OCI-LY3 (cell line): Measurements from ENCODE around the gene PLAC8.

Experiments
- H2AFZ ChIP-seq: fragments of 200-600, 300-600 bp; shearing (Covaris generic); 2 replicates; pipeline ENCODE4 v1.6.0; 2014; ENCODE audit warnings: antibody characterized with exemption, low read depth, low read length
- H3K27ac ChIP-seq: fragments of 200-600, 300-600 bp; sonication (generic); 2 replicates; pipeline ENCODE4 v1.5.1; 2014; ENCODE audit warnings: mild to moderate bottlenecking, low read length, moderate library complexity, mixed read lengths
- H3K27me3 ChIP-seq: fragments of 200-600, 300-600 bp; sonication (generic); 2 replicates; pipeline ENCODE4 v1.6.1; 2014; ENCODE audit warnings: low read depth, low read length, mixed read lengths
- H3K36me3 ChIP-seq: fragments of 200-600, 300-600 bp; sonication (generic); replicated peaks from 2 replicates; pipeline ENCODE3; 2014; ENCODE audit warnings: low read depth, low read length, mixed read lengths
- H3K4me1 ChIP-seq: fragments of 300-600, 200-600 bp; sonication (generic); 2 replicates; pipeline ENCODE4 v1.6.1; 2014; ENCODE audit warnings: low read length, mixed read lengths
- H3K4me2 ChIP-seq: fragments of 200-600, 300-600 bp; sonication (generic); 2 replicates; pipeline ENCODE4 v1.6.1; 2014; ENCODE audit warnings: low read length, mixed read lengths
- H3K4me3 ChIP-seq: fragments of 300-600, 200-600 bp; sonication (generic); 2 replicates; pipeline ENCODE4 v1.5.1; 2014; ENCODE audit warnings: antibody characterized with exemption, mild to moderate bottlenecking, low read length, moderate library complexity
- H3K79me2 ChIP-seq: fragments of 300-600, 200-600 bp; shearing (Covaris generic); 2 replicates; pipeline ENCODE4 v1.6.1; 2014; ENCODE audit warnings: mild to moderate bottlenecking, low read length, mixed read lengths
- H3K9ac ChIP-seq: fragments of 300-600, 200-600 bp; shearing (Covaris generic); 2 replicates; pipeline ENCODE4 v1.6.0; 2014; ENCODE audit warnings: mild to moderate bottlenecking, low read length, moderate library complexity
- H3K9me3 ChIP-seq: fragments of 200-600, 300-600 bp; shearing (Covaris generic); 2 replicates; pipeline ENCODE4 v1.6.1; 2014; ENCODE audit warnings: low read length, mixed read lengths; ENCODE audit not compliant: insufficient read depth
- H4K20me1 ChIP-seq: fragments of 200-600, 300-600 bp; sonication (generic); 2 replicates; pipeline ENCODE4 v1.6.1; 2016; ENCODE audit warnings: low read length, mixed read lengths; ENCODE audit not compliant: insufficient read depth
- EZH2phosphoT487 ChIP-seq: fragments of 200-600 bp; shearing (Covaris generic); IDR thresholded peaks from 2 replicates; pipeline ENCODE4 v1.6.1; 2018; ENCODE audit warnings: antibody characterized with exemption, mixed run types, low read depth
- TF ChIP-seq, protein P1 (sequence below): fragments of 200-600, 300-600 bp; sonication (generic); IDR thresholded peaks from 2 replicates; pipeline ENCODE4 v1.5.1; 2014; ENCODE audit warnings: antibody characterized with exemption, low read length, low read depth

PLAC8 gene

GRCh38 chr4:83110223-83110945 is 4.1 kb downstream of the PLAC8 start:
- Histone ChIP-seq H3K27ac (peak overlapping the region; percentile 70), H3K4me2 (peak overlapping the region; percentile 91), H3K4me1 (peaks cover 43% of the 10 kb centered on the region), H2AFZ (peak overlapping the region; percentile 82), H3K36me3 (no peaks in the 10 kb centered on the region), H3K9me3 (no peaks in the 10 kb centered on the region), H3K9ac (peak overlapping the region; percentile 77), H3K27me3 (no peaks in the 10 kb centered on the region), H3K4me3 (peak overlapping the region; percentile 79), H4K20me1 (no peaks in the 10 kb centered on the region), H3K79me2 (no peaks in the 10 kb centered on the region)
- TF ChIP-seq, protein P1, sequence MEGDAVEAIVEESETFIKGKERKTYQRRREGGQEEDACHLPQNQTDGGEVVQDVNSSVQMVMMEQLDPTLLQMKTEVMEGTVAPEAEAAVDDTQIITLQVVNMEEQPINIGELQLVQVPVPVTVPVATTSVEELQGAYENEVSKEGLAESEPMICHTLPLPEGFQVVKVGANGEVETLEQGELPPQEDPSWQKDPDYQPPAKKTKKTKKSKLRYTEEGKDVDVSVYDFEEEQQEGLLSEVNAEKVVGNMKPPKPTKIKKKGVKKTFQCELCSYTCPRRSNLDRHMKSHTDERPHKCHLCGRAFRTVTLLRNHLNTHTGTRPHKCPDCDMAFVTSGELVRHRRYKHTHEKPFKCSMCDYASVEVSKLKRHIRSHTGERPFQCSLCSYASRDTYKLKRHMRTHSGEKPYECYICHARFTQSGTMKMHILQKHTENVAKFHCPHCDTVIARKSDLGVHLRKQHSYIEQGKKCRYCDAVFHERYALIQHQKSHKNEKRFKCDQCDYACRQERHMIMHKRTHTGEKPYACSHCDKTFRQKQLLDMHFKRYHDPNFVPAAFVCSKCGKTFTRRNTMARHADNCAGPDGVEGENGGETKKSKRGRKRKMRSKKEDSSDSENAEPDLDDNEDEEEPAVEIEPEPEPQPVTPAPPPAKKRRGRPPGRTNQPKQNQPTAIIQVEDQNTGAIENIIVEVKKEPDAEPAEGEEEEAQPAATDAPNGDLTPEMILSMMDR, result peak; percentile 82
- TF ChIP-seq EZH2phosphoT487, result no peak

- Histone ChIP-seq H3K9me3 (no peaks in the 10 kb centered on the region), H2AFZ (peak overlapping the region; percentile 89), H4K20me1 (no peaks in the 10 kb centered on the region), H3K27ac (peak overlapping the region; percentile 70), H3K9ac (peak overlapping the region; percentile 77), H3K4me2 (peak overlapping the region; percentile 91), H3K79me2 (no peaks in the 10 kb centered on the region), H3K27me3 (no peaks in the 10 kb centered on the region), H3K4me3 (peak overlapping the region; percentile 79), H3K36me3 (no peaks in the 10 kb centered on the region), H3K4me1 (peaks cover 40% of the 10 kb centered on the region)
- TF ChIP-seq, protein P1, result no peak
- TF ChIP-seq EZH2phosphoT487, result no peak
Observed at GRCh38 chr4:83109480-83110222, 4.9 kb downstream of the PLAC8 start.

DNA sequence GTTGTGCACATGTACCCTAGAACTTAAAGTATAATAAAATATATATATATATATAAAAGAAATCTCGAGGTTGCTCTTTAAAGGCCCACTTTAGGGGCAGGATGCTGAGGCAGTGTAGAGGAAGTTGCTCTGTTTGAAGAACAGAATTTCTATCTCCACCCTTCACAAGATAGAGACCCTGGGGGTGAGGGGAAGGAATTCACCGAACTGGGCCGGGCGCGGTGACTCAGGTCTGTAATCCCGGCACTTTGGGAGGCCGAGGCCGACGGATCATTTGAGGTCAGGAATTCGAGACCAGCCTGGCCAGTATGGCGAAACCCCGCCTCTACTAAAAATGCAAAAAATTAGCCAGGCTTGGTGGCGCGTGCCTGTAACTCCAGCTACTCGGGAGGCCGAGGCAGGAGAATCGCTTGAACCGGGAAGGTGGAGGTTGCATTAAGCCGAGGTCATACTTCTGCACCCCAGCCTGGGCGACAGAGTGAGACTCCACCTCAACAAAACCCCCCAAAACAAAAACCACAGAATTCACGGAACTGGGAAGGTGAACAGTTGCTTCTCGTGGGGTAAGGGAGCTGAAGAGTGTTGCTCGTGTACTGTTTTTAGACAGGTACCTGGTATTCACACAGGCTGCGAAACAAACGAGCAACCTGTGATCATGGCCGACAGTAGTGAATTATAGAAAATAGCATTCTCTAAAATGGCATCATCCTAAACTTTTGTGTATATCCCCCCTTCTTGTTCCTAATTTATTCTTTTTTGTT is 6.2 kb downstream of the PLAC8 start:
- no peak for TF ChIP-seq EZH2phosphoT487
- TF ChIP-seq, protein P1, result no peak
- H3K36me3 ChIP-seq, result peaks cover 2% of the 10 kb centered on the region
- H3K9me3 ChIP-seq, result no peaks in the 10 kb centered on the region
- peak overlapping the region; percentile 79 for H3K4me3 ChIP-seq
- no peak overlapping the region for H2AFZ ChIP-seq
- no peak overlapping the region for H3K27ac ChIP-seq
- H3K79me2 ChIP-seq, result no peaks in the 10 kb centered on the region
- H3K9ac ChIP-seq, result peak overlapping the region; percentile 77; the same call in 1 of the 2 replicates
- H4K20me1 ChIP-seq, result no peaks in the 10 kb centered on the region
- H3K4me2 ChIP-seq, result peak overlapping the region; percentile 91
- H3K27me3 ChIP-seq, result no peaks in the 10 kb centered on the region
- H3K4me1 ChIP-seq, result peaks cover 33% of the 10 kb centered on the region

- H3K4me1 ChIP-seq, result peaks cover 27% of the 10 kb centered on the region
Observed at GRCh38 chr4:83107631-83108030, 6.9 kb downstream of the PLAC8 start.

More at GRCh38 chr4:83107631-83108030, 6.9 kb downstream of the PLAC8 start:
- no peak overlapping the region for H3K27ac ChIP-seq
- no peaks in the 10 kb centered on the region for H3K9me3 ChIP-seq
- H4K20me1 ChIP-seq, result no peaks in the 10 kb centered on the region
- peaks cover 2% of the 10 kb centered on the region for H3K36me3 ChIP-seq
- H3K79me2 ChIP-seq, result no peaks in the 10 kb centered on the region
- H3K9ac ChIP-seq, result no peak overlapping the region
- no peak overlapping the region for H3K4me2 ChIP-seq
- TF ChIP-seq EZH2phosphoT487, result no peak
- TF ChIP-seq, protein P1, result no peak
- no peak overlapping the region for H2AFZ ChIP-seq
- H3K27me3 ChIP-seq, result no peaks in the 10 kb centered on the region
- no peak overlapping the region for H3K4me3 ChIP-seq
